Mucosa of gallbladder (tissue), 1 donor: ENCODE measurements around the gene HOXA9. TPM values are rescaled to one million over a fixed set of nuclear protein-coding genes. Genes with fewer than 3 reads are reported as not detected.

Source experiments
- DNase-seq: peaks from one replicate; pipeline ENCODE4 v3.0.0-alpha.2; 2020; ENCODE audit warnings: low spot score
- total RNA-seq: library from RNA; stranded (reverse); gene quantifications from one replicate; pipeline ENCODE4 v1.2.1, GENCODE V29; 2021
- donor health status: DM: no; HTN: no; CAD: no.

HOXA9 gene
- total RNA-seq, 1 donor from 2014 or later = 0.17 TPM

- no peak for DNase-seq
These were observed 11.8 kb upstream of the HOXA9 start for GRCh38 chr7:27176962-27177794.

GRCh38 chr7:27176524-27176845, 11.1 kb upstream of the HOXA9 start:
- DNase-seq = no peak

GRCh38 chr7:27175626-27176523, 10.5 kb upstream of the HOXA9 start:
- DNase-seq = no peak

- no peak for DNase-seq
These were observed 9.7 kb upstream of the HOXA9 start for GRCh38 chr7:27174874-27175625.

GRCh38 chr7:27173956-27174873, 8.9 kb upstream of the HOXA9 start, which contains the start of gene HOXA10:
Gene HOXA10, minus strand, starts transcription at chr7:27174320. Its CDS starts 14 bp downstream, at chr7:27174306.
- DNase-seq = no peak

- no peak for DNase-seq
These were observed 8.2 kb upstream of the HOXA9 start for GRCh38 chr7:27173511-27173955.

- no peak for DNase-seq
These were observed 7.6 kb upstream of the HOXA9 start for GRCh38 chr7:27172823-27173510.

GRCh38 chr7:27172315-27172774, 7.0 kb upstream of the HOXA9 start:
- DNase-seq = no peak

- DNase-seq = no peak
These were observed 6.4 kb upstream of the HOXA9 start for GRCh38 chr7:27171637-27172314.

- DNase-seq = no peak
These were observed 5.9 kb upstream of the HOXA9 start for GRCh38 chr7:27171325-27171636.

GRCh38 chr7:27170426-27171324, 5.3 kb upstream of the HOXA9 start:
- no peak for DNase-seq

- DNase-seq = no peak
These were observed 4.5 kb upstream of the HOXA9 start for GRCh38 chr7:27169658-27170425.

- no peak for DNase-seq
These were observed 3.1 kb upstream of the HOXA9 start for GRCh38 chr7:27168265-27168947.

- DNase-seq = no peak
These were observed 2.6 kb upstream of the HOXA9 start for GRCh38 chr7:27167916-27168264.

GRCh38 chr7:27166531-27167505, 1.5 kb upstream of the HOXA9 start:
- DNase-seq = no peak

- DNase-seq = no peak
These were observed 726 bp upstream of the HOXA9 start for GRCh38 chr7:27165996-27166530.
